ENCODE results near the gene KIAA0825. TPM values are rescaled to one million over a fixed set of nuclear protein-coding genes. Genes with fewer than 3 reads are reported as not detected.

KIAA0825 gene
- total RNA-seq, 1 donor from 2014 or later: 2.2 TPM

GRCh38 chr5:94558028-94558427 lies 60.4 kb downstream of the KIAA0825 start:
- intact Hi-C loops (cut with micrococcal nuclease): no loop called here
- no peak overlapping the region for H3K27ac ChIP-seq (replicated peaks)
- no peak for TF ChIP-seq CTCF (IDR thresholded peaks at IDR 0.05; ENCODE audit: borderline replicate concordance)
- H3K4me1 ChIP-seq: no peaks in the 10 kb centered on the region
- DNase-seq: no peak
- H3K9me3 ChIP-seq (replicated peaks): no peaks in the 10 kb centered on the region
- H3K36me3 ChIP-seq: no peaks in the 10 kb centered on the region
- H3K27me3 ChIP-seq (ENCODE audit: low read depth): no peaks in the 10 kb centered on the region
- no peak overlapping the region for H3K4me3 ChIP-seq

GRCh38 chr5:94551858-94552257 lies 66.5 kb downstream of the KIAA0825 start:
- no peaks in the 10 kb centered on the region for H3K4me1 ChIP-seq
- H3K4me3 ChIP-seq: no peak overlapping the region
- H3K27me3 ChIP-seq (ENCODE audit: low read depth): no peaks in the 10 kb centered on the region
- no peak for DNase-seq
- H3K9me3 ChIP-seq (replicated peaks): peaks cover 32% of the 10 kb centered on the region
- intact Hi-C loops (cut with micrococcal nuclease): no loop called here
- H3K36me3 ChIP-seq: peaks cover 6% of the 10 kb centered on the region
- no peak for TF ChIP-seq CTCF (IDR thresholded peaks at IDR 0.05; ENCODE audit: borderline replicate concordance)
- H3K27ac ChIP-seq (replicated peaks): no peak overlapping the region

- Histone ChIP-seq H3K27ac (replicated peaks) (no peak overlapping the region), H3K9me3 (replicated peaks) (peaks cover 23% of the 10 kb centered on the region), H3K36me3 (peaks cover 6% of the 10 kb centered on the region), H3K27me3 (ENCODE audit: low read depth) (no peaks in the 10 kb centered on the region), H3K4me1 (peaks cover 17% of the 10 kb centered on the region), H3K4me3 (no peak overlapping the region)
- no peak for DNase-seq
- intact Hi-C loops (cut with micrococcal nuclease): no loop called here
- TF ChIP-seq CTCF (IDR thresholded peaks at IDR 0.05; ENCODE audit: borderline replicate concordance): no peak
Measured at GRCh38 chr5:94545870-94546625, 72.4 kb downstream of the KIAA0825 start.

- H3K9me3 ChIP-seq (replicated peaks): peaks cover 20% of the 10 kb centered on the region
- peaks cover 17% of the 10 kb centered on the region for H3K4me1 ChIP-seq
- no peaks in the 10 kb centered on the region for H3K36me3 ChIP-seq
- intact Hi-C loops (cut with micrococcal nuclease): no loop called here
- H3K4me3 ChIP-seq: no peak overlapping the region
- DNase-seq: no peak
- TF ChIP-seq CTCF (IDR thresholded peaks at IDR 0.05; ENCODE audit: borderline replicate concordance): no peak
- H3K27me3 ChIP-seq (ENCODE audit: low read depth): no peaks in the 10 kb centered on the region
- H3K27ac ChIP-seq (replicated peaks): no peak overlapping the region
Measured at GRCh38 chr5:94544875-94545547, 73.4 kb downstream of the KIAA0825 start.

GRCh38 chr5:94544031-94544650 lies 74.3 kb downstream of the KIAA0825 start:
- H3K9me3 ChIP-seq (replicated peaks): peaks cover 12% of the 10 kb centered on the region
- no peak for TF ChIP-seq CTCF (IDR thresholded peaks at IDR 0.05; ENCODE audit: borderline replicate concordance)
- intact Hi-C loops (cut with micrococcal nuclease): no loop called here

More at GRCh38 chr5:94544031-94544650, 74.3 kb downstream of the KIAA0825 start:
- Histone ChIP-seq H3K4me3 (no peak overlapping the region), H3K27ac (replicated peaks) (no peak overlapping the region), H3K4me1 (peaks cover 17% of the 10 kb centered on the region), H3K36me3 (no peaks in the 10 kb centered on the region), H3K27me3 (ENCODE audit: low read depth) (no peaks in the 10 kb centered on the region)
- no peak for DNase-seq
